DOHH2 (cell line): ENCODE data around the gene ABHD10.
A peak's percentile ranks its signal among the peaks of the same experiment; 100 is the strongest.

Source experiments
- H3F3A ChIP-seq: fragments of 200-600 bp; sonication (generic), shearing (Covaris generic); 2 replicates; pipeline ENCODE4 v1.6.0; 2016; ENCODE audit warnings: antibody characterized with exemption, mild to moderate bottlenecking; ENCODE audit not compliant: control insufficient read depth, insufficient read depth
- H3K27ac ChIP-seq: fragments of 200-600 bp; sonication (generic); 2 replicates; pipeline ENCODE4 v1.5.1; 2014; ENCODE audit warnings: low read depth, mild to moderate bottlenecking, low read length, moderate library complexity
- H3K27me3 ChIP-seq: fragments of 200-600 bp; sonication (generic); 2 replicates; pipeline ENCODE4 v1.6.1; 2014; ENCODE audit warnings: mild to moderate bottlenecking, low read length, mixed read lengths; ENCODE audit not compliant: control insufficient read depth
- H3K36me3 ChIP-seq: fragments of 200-600 bp; sonication (generic); 2 replicates; pipeline ENCODE4 v1.6.1; 2014; ENCODE audit warnings: mild to moderate bottlenecking, low read length, moderate library complexity, mixed read lengths; ENCODE audit not compliant: control insufficient read depth
- H3K4me1 ChIP-seq: fragments of 200-600 bp; sonication (generic); 2 replicates; pipeline ENCODE4 v1.6.1; 2014; ENCODE audit warnings: mild to moderate bottlenecking, low read length, mixed read lengths; ENCODE audit not compliant: control insufficient read depth
- H3K4me2 ChIP-seq: fragments of 200-600 bp; sonication (generic); 2 replicates; pipeline ENCODE4 v1.6.0; 2014; ENCODE audit warnings: mild to moderate bottlenecking, low read length, moderate library complexity
- H3K4me3 ChIP-seq: fragments of 200-600 bp; sonication (generic); 2 replicates; pipeline ENCODE4 v1.5.1; 2014; ENCODE audit warnings: mild to moderate bottlenecking, low read length, mixed read lengths
- H3K79me2 ChIP-seq: fragments of 200-600 bp; sonication (generic); 2 replicates; pipeline ENCODE4 v1.6.1; 2014; ENCODE audit warnings: mild to moderate bottlenecking, low read length, mixed read lengths; ENCODE audit not compliant: control insufficient read depth
- H3K9me2 ChIP-seq: fragments of 200-600 bp; sonication (generic); replicated peaks from 2 replicates; pipeline ENCODE4 v1.6.1; 2014; ENCODE audit warnings: mild to moderate bottlenecking, low read length, mixed read lengths; ENCODE audit not compliant: control insufficient read depth
- H3K9me3 ChIP-seq: fragments of 200-600 bp; sonication (generic); 2 replicates; pipeline ENCODE4 v1.6.1; 2014; ENCODE audit warnings: antibody characterized with exemption, low read length, mixed read lengths; ENCODE audit not compliant: control insufficient read depth, insufficient read depth
- H4K20me1 ChIP-seq: fragments of 200-600 bp; sonication (generic); 2 replicates; pipeline ENCODE4 v1.6.0; 2014; ENCODE audit warnings: low read depth, mild to moderate bottlenecking, antibody characterized with exemption, low read length, moderate library complexity; ENCODE audit not compliant: control insufficient read depth, insufficient read depth
- CTCF ChIP-seq: fragments of 200-600 bp; sonication (generic); IDR thresholded peaks from one replicate; pipeline ENCODE4 v1.5.1; 2014; ENCODE audit warnings: antibody characterized with exemption, mild to moderate bottlenecking, low read depth, low read length; ENCODE audit not compliant: poor library complexity, severe bottlenecking
- EZH2phosphoT487 ChIP-seq: fragments of 200-600 bp; sonication (generic); IDR thresholded peaks from 2 replicates; pipeline ENCODE4 v1.6.1; 2017; ENCODE audit warnings: borderline replicate concordance, mild to moderate bottlenecking, antibody characterized with exemption, low read length, moderate library complexity, mixed read lengths

The ABHD10 gene

GRCh38 chr3:112013784-112014143, 34.9 kb downstream of the ABHD10 start:
- TF ChIP-seq EZH2phosphoT487, result no peak
- TF ChIP-seq CTCF, result no peak
- Histone ChIP-seq H3K36me3 (no peaks in the 10 kb centered on the region), H3K4me2 (peak overlapping the region; percentile 47; the same call in 1 of the 2 replicates)

GRCh38 chr3:112017091-112017490, 38.3 kb downstream of the ABHD10 start:
- no peak overlapping the region for H3K4me2 ChIP-seq
- H3K36me3 ChIP-seq, result no peaks in the 10 kb centered on the region
- H3K27me3 ChIP-seq, result no peaks in the 10 kb centered on the region
- H3K4me3 ChIP-seq, result no peak overlapping the region
- H3K9me2 ChIP-seq, result no peaks in the 10 kb centered on the region
- H3F3A ChIP-seq, result no peaks in the 10 kb centered on the region
- H3K27ac ChIP-seq, result no peak overlapping the region
- TF ChIP-seq CTCF, result no peak
- H3K79me2 ChIP-seq, result no peaks in the 10 kb centered on the region
- no peaks in the 10 kb centered on the region for H4K20me1 ChIP-seq
- peaks cover 9% of the 10 kb centered on the region for H3K4me1 ChIP-seq
- no peaks in the 10 kb centered on the region for H3K9me3 ChIP-seq

More at GRCh38 chr3:112013784-112014143, 34.9 kb downstream of the ABHD10 start:
- peaks cover 25% of the 10 kb centered on the region for H3K4me1 ChIP-seq
- no peaks in the 10 kb centered on the region for H3K9me2 ChIP-seq
- no peaks in the 10 kb centered on the region for H3F3A ChIP-seq
- H3K27ac ChIP-seq, result no peak overlapping the region
- no peaks in the 10 kb centered on the region for H4K20me1 ChIP-seq
- no peaks in the 10 kb centered on the region for H3K27me3 ChIP-seq
- no peaks in the 10 kb centered on the region for H3K79me2 ChIP-seq
- H3K4me3 ChIP-seq, result no peak overlapping the region
- H3K9me3 ChIP-seq, result no peaks in the 10 kb centered on the region

GRCh38 chr3:112018712-112019111, 39.9 kb downstream of the ABHD10 start:
- Histone ChIP-seq H3K4me3 (no peak overlapping the region), H3K9me2 (no peaks in the 10 kb centered on the region), H3K36me3 (no peaks in the 10 kb centered on the region), H3F3A (no peaks in the 10 kb centered on the region), H3K27ac (no peak overlapping the region), H3K27me3 (no peaks in the 10 kb centered on the region), H3K4me2 (no peak overlapping the region), H4K20me1 (no peaks in the 10 kb centered on the region), H3K9me3 (no peaks in the 10 kb centered on the region), H3K79me2 (no peaks in the 10 kb centered on the region), H3K4me1 (peaks cover 4% of the 10 kb centered on the region; the same call in 1 of the 2 replicates)
- no peak for TF ChIP-seq CTCF
- TF ChIP-seq EZH2phosphoT487, result no peak

GRCh38 chr3:112019716-112020115, 40.9 kb downstream of the ABHD10 start:
- no peaks in the 10 kb centered on the region for H3K27me3 ChIP-seq
- H3K4me3 ChIP-seq, result no peak overlapping the region
- no peak overlapping the region for H3K27ac ChIP-seq
- no peaks in the 10 kb centered on the region for H3K4me1 ChIP-seq
- no peaks in the 10 kb centered on the region for H3F3A ChIP-seq
- H3K9me3 ChIP-seq, result no peaks in the 10 kb centered on the region
- H3K36me3 ChIP-seq, result no peaks in the 10 kb centered on the region
- H4K20me1 ChIP-seq, result no peaks in the 10 kb centered on the region
- no peaks in the 10 kb centered on the region for H3K9me2 ChIP-seq
- H3K4me2 ChIP-seq, result no peak overlapping the region
- TF ChIP-seq EZH2phosphoT487, result no peak
- no peak for TF ChIP-seq CTCF
- no peaks in the 10 kb centered on the region for H3K79me2 ChIP-seq
